Measurements from ENCODE around the gene SMIM28.

The SMIM28 gene

DNA sequence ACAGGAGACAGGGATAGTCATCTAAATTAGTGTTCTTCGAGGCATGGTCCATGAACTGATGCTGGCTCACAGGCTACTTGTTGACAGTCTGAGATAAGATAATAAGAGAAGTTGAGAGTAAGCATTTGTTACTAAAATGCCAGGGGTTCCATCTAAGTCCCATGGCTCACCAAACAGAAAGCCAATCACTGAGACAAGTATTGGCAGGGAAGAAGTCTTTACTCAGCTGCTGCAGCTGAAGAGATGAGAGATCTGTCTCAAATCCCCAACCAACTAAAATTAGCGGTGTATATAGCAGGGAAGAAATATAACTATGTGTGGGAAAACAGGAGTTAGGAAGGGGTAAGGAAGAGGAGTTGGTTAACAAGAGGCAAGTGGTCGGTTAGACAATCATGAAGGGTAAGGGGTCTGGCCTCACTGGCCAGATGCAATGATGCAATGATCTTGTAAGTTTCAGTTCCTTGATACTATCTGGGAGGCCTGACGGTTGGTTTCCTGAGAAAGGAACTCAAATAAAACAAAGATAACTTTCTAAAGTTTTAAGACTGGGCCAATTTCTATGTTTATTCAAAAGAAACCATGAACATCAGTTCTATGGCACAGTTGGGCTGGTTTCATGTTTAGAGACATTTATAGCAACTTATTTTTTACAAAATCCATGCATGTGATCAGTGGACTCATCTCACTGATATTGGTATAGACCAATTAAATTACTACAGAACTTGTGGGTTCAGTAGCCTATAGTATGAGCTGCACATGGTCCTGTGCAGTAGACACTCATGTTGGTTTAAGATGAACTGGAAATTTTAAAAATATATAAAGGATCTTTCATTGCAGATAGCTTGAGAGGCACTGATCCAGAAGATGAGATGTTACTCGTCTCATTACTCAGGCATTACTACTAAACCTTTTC, 16.4 kb downstream of the SMIM28 start:
- Histone ChIP-seq H3K4me1 (ENCODE audit: control insufficient read depth, insufficient read depth, low read length) (no peaks in the 10 kb centered on the region), H3K4me3 (ENCODE audit: low read length) (no peak overlapping the region), H3K27ac (ENCODE audit: low read length) (no peak overlapping the region), H3K27me3 (ENCODE audit: control insufficient read depth, insufficient read depth, low read length) (no peaks in the 10 kb centered on the region), H3K36me3 (ENCODE audit: control insufficient read depth, insufficient read depth, low read length) (no peaks in the 10 kb centered on the region), H3K9me3 (ENCODE audit: control insufficient read depth, insufficient read depth, low read length) (no peaks in the 10 kb centered on the region)
- no CpG with 5 or more reads among the region's 5 CpGs for WGBS (ENCODE audit: insufficient coverage, insufficient read length)
- no peak for DNase-seq (ENCODE audit: low read depth, low spot score)

DNA sequence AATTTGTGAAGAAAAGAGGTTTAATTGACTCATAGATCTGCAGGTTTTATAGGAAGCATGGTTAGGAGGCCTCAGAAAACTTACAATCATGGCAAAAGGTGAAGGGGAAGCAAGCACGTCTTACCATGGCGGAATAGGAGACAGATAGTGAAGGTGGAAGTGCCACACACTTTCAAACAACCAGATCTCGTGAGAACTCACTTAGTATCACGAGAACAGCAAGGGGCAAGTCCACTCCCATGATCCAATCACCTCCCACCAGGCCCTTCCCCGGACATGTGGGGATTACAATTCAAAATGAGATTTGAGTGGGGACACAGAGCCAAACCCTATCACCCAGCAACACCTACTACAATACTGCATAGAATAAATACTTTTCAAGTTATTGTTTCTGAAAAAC, 19.0 kb downstream of the SMIM28 start:
- no peaks in the 10 kb centered on the region for H3K27me3 ChIP-seq (ENCODE audit: control insufficient read depth, insufficient read depth, low read length)
- no peak overlapping the region for H3K4me3 ChIP-seq (ENCODE audit: low read length)
- no CpG with 5 or more reads among the region's 5 CpGs for WGBS (ENCODE audit: insufficient coverage, insufficient read length)
- DNase-seq (ENCODE audit: low read depth, low spot score), result no peak
- H3K9me3 ChIP-seq (ENCODE audit: control insufficient read depth, insufficient read depth, low read length), result no peaks in the 10 kb centered on the region
- H3K36me3 ChIP-seq (ENCODE audit: control insufficient read depth, insufficient read depth, low read length), result no peaks in the 10 kb centered on the region
- H3K4me1 ChIP-seq (ENCODE audit: control insufficient read depth, insufficient read depth, low read length), result no peaks in the 10 kb centered on the region
- H3K27ac ChIP-seq (ENCODE audit: low read length), result no peak overlapping the region

DNA sequence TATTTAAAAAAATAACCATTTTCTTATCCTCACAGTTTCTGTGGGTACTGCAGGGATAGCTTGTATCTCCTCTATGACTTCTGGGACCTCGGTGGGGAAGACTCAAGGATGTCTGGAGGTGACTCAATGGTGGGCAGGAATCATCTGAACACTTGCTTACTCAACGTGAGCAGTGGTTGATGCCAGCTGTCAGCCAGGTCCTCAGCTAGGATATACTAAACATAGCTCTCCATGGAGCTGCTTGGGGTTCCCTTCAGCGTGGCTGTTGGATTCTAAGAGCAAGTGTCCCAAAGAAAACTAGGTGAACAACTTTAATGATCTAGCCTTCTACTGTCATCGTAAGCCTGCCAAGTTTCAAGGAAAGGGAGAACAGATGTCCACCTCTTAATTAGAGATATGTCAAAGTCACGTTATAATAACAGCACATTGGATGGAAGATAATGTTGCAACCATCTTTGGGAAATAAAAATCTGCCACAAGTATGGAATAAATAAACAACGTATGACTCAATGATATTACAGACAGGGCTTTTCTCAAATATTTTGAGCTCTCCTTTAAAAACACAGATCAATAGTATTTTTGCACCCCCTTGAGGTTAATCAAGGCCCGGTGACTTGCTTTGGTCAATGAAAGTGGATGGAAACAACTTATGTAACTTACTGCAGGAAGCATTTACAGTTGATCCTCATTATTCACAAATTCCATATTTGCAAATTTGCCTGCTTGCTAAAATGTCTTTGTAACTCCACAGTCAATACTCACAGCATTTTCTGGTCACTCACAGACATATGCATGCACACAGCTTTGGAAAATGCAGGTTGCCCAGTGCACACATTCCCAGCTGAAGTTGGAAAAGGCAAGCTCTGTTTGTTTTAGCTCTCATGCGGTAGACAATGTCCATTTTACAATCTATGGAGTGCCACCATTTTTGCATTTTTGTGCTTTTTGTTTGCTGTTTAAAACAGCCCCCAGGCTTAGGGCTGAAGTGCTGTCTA, 19.7 kb downstream of the SMIM28 start:
- no peak for DNase-seq (ENCODE audit: low read depth, low spot score)
- no peak overlapping the region for H3K4me3 ChIP-seq (ENCODE audit: low read length)
- WGBS (ENCODE audit: insufficient coverage, insufficient read length), result no CpG with 5 or more reads among the region's 8 CpGs
- H3K27ac ChIP-seq (ENCODE audit: low read length), result no peak overlapping the region
- no peaks in the 10 kb centered on the region for H3K4me1 ChIP-seq (ENCODE audit: control insufficient read depth, insufficient read depth, low read length)
- H3K36me3 ChIP-seq (ENCODE audit: control insufficient read depth, insufficient read depth, low read length), result no peaks in the 10 kb centered on the region
- no peaks in the 10 kb centered on the region for H3K9me3 ChIP-seq (ENCODE audit: control insufficient read depth, insufficient read depth, low read length)
- no peaks in the 10 kb centered on the region for H3K27me3 ChIP-seq (ENCODE audit: control insufficient read depth, insufficient read depth, low read length)

DNA sequence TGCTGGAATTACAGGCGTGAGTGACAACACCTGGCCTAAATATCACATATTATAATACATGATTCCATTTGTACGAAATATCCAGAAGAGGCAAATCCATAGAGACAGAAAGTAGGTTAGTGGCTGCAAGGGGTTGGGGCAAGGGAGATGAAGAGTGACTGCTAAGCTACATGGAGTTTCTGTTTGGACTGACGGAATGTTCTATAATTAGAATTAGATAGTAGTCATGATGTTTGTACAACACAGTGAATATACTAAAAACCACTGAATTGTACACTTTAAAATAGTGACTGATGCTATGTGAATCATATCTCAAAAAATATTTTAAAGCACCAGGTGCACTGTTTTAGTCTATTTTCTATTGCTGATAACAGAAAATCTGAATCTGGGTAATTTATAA, 22.6 kb downstream of the SMIM28 start:
- peaks cover 3% of the 10 kb centered on the region; the same call in 1 of the 2 replicates for H3K4me1 ChIP-seq (ENCODE audit: control insufficient read depth, insufficient read depth, low read length)
- H3K9me3 ChIP-seq (ENCODE audit: control insufficient read depth, insufficient read depth, low read length), result no peaks in the 10 kb centered on the region
- no CpG with 5 or more reads among the region's 3 CpGs for WGBS (ENCODE audit: insufficient coverage, insufficient read length)
- H3K27me3 ChIP-seq (ENCODE audit: control insufficient read depth, insufficient read depth, low read length), result no peaks in the 10 kb centered on the region
- no peaks in the 10 kb centered on the region for H3K36me3 ChIP-seq (ENCODE audit: control insufficient read depth, insufficient read depth, low read length)
- H3K4me3 ChIP-seq (ENCODE audit: low read length), result no peak overlapping the region
- no peak for DNase-seq (ENCODE audit: low read depth, low spot score)
- no peak overlapping the region for H3K27ac ChIP-seq (ENCODE audit: low read length)

DNA sequence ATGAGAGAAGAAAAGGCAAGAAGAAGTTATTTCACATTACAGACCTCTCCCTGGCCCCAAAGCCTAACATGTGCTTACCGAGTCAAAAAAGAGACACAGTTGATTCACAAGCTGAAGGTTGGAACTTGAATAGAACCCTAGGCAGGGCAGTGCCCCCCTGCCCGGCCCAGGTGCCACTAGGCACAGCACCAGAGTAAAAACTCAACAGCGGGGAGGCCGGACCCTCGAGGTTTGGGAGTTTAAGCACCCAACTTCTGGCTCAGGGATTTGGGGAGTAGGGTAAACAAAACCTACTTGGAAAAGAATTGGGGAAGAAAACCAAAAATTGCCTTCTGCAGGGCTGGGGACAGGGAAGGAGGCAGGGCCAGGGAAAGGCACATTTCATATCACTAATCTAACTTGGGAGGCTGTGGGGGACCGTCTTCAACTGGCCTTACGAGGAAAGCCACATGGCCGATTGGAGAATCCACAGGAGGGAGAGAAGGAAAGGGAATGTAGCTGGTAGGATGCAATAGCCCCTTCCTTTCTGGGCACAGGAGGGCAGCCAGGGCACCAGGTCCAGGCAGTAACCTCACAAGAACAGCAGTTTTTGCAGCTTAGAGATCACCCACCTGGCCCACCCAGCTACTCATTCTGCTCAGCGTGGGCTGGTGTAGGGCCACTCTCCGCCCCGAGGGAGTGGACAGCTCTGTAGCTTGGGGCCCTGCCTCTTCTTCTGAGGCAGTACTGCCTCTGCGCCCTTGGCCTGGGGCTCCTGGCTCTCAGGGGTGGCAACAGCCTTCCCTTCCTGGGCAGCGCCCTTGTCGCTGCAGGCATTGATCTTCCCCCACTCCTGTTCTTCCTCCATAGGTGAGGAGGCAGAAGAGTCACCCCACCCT, 24.5 kb downstream of the SMIM28 start:
- H3K4me1 ChIP-seq (ENCODE audit: control insufficient read depth, insufficient read depth, low read length), result peaks cover 3% of the 10 kb centered on the region; the same call in 1 of the 2 replicates
- H3K27ac ChIP-seq (ENCODE audit: low read length), result no peak overlapping the region
- no peak for DNase-seq (ENCODE audit: low read depth, low spot score)
- no CpG with 5 or more reads among the region's 14 CpGs for WGBS (ENCODE audit: insufficient coverage, insufficient read length)
- H3K36me3 ChIP-seq (ENCODE audit: control insufficient read depth, insufficient read depth, low read length), result no peaks in the 10 kb centered on the region
- no peak overlapping the region for H3K4me3 ChIP-seq (ENCODE audit: low read length)
- H3K9me3 ChIP-seq (ENCODE audit: control insufficient read depth, insufficient read depth, low read length), result no peaks in the 10 kb centered on the region
- H3K27me3 ChIP-seq (ENCODE audit: control insufficient read depth, insufficient read depth, low read length), result no peaks in the 10 kb centered on the region

DNA sequence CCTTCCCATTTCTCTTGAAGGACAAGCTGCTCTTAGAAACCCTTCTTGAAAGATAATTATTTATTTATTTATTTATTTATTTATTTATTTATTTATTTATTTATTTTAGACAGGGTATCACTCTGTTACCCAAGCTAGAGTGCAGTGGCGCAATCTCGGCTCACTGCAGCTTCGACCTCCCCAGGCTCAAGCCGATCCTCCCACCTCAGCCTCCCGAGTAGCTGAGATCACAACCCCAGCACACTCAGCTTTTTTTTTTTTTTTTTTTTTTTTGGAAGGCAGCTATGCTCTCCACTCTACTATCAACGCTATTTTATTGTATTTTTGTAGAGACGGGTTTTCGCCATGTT, 25.1 kb downstream of the SMIM28 start:
- Histone ChIP-seq H3K27me3 (ENCODE audit: control insufficient read depth, insufficient read depth, low read length) (no peaks in the 10 kb centered on the region), H3K9me3 (ENCODE audit: control insufficient read depth, insufficient read depth, low read length) (no peaks in the 10 kb centered on the region), H3K4me3 (ENCODE audit: low read length) (no peak overlapping the region), H3K36me3 (ENCODE audit: control insufficient read depth, insufficient read depth, low read length) (peaks cover 5% of the 10 kb centered on the region; the same call in 1 of the 2 replicates), H3K4me1 (ENCODE audit: control insufficient read depth, insufficient read depth, low read length) (peaks cover 3% of the 10 kb centered on the region; the same call in 1 of the 2 replicates), H3K27ac (ENCODE audit: low read length) (no peak overlapping the region)
- no CpG with 5 or more reads among the region's 8 CpGs for WGBS (ENCODE audit: insufficient coverage, insufficient read length)
- no peak for DNase-seq (ENCODE audit: low read depth, low spot score)

DNA sequence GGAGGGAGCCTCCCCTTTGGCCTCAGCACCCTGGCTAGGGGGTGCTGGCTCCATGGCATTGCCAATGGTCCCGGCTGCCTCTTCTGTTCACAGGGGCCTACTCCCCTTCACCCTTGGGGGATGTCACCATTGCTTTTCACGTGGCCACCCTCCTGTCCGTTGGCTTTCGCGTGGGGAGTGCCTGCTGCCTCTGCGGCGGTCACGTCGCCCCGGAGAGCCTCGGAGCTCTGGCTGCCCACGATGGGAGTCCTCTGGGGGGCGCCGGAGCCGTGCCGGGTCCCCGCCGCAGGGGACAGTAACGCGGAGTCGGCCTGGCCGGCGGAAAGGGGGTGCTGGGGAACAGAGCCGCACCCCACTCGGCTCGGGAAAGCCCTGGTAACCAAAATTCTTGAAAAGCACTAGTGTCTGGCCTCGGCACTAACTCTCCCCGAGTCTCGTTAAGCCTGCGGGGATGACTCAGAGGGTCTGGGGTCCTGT, 25.7 kb downstream of the SMIM28 start:
- Histone ChIP-seq H3K36me3 (ENCODE audit: control insufficient read depth, insufficient read depth, low read length) (peaks cover 5% of the 10 kb centered on the region; the same call in 1 of the 2 replicates), H3K27me3 (ENCODE audit: control insufficient read depth, insufficient read depth, low read length) (no peaks in the 10 kb centered on the region), H3K4me1 (ENCODE audit: control insufficient read depth, insufficient read depth, low read length) (peaks cover 3% of the 10 kb centered on the region; the same call in 1 of the 2 replicates), H3K9me3 (ENCODE audit: control insufficient read depth, insufficient read depth, low read length) (no peaks in the 10 kb centered on the region), H3K27ac (ENCODE audit: low read length) (no peak overlapping the region), H3K4me3 (ENCODE audit: low read length) (peak overlapping the region; percentile 67; the same call in 1 of the 2 replicates)
- DNase-seq (ENCODE audit: low read depth, low spot score), result no peak
- WGBS (ENCODE audit: insufficient coverage, insufficient read length), result no CpG with 5 or more reads among the region's 30 CpGs

DNA sequence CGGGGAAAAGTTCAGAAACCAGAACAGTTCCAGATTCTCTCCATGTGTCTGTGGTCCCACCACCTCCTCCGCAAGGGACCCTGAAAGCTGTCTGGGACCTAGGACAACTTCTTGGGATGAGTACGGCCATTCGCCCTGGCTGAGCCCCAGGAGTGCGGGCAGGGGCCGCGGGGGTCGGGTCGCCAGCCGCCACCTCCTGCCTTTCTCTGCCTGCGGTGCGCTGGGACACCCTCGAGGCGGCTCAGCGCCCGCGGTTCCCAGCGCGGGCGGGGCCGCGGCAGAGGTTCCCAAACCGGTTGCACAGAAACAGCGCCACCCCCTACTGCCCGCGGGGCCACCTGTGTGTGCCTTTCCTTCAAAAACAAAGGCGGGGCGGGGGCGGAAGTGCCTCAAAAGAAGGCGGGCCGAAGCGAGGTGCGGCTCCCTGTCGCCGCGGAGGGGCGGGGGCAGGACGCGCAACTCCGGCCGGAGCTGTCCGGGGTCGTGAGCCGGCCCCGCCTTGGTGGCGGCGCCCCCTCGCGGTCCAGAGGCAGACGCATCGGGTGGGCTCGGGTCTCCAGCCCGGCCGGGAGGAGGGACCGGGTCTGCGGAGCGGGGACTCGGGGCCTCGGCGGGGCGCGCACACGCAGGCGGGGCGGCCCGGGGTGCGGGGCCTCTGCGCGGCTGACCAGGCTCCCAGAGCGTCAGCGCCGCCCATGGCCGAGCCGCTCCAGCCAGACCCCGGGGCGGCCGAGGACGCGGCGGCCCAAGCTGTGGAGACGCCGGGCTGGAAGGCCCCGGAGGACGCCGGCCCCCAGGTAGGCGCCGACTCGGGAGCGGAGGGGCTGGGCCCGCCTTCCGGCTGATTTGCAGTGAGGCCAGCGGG, 26.3 kb downstream of the SMIM28 start, which contains the start of gene HEBP2:
Gene HEBP2 (plus strand): TSS at position 423 of the 865 bp plus-strand sequence. CDS start 273 bp downstream, at position 696.
- Histone ChIP-seq H3K27me3 (ENCODE audit: control insufficient read depth, insufficient read depth, low read length) (no peaks in the 10 kb centered on the region), H3K27ac (ENCODE audit: low read length) (no peak within 1 kb of the TSS), H3K4me3 (ENCODE audit: low read length) (peak within 1 kb of the TSS; percentile 76; the same call in 1 of the 2 replicates), H3K4me1 (ENCODE audit: control insufficient read depth, insufficient read depth, low read length) (peaks cover 3% of the 10 kb centered on the region; the same call in 1 of the 2 replicates), H3K36me3 (ENCODE audit: control insufficient read depth, insufficient read depth, low read length) (peaks cover 5% of the 10 kb centered on the region; the same call in 1 of the 2 replicates), H3K9me3 (ENCODE audit: control insufficient read depth, insufficient read depth, low read length) (no peaks in the 10 kb centered on the region)
- no CpG with 5 or more reads among the region's 92 CpGs for WGBS (ENCODE audit: insufficient coverage, insufficient read length)
- DNase-seq (ENCODE audit: low read depth, low spot score), result peak; percentile 89

All from iPS DF 6.9 (cell line).